T-cell (primary cell): Measurements from ENCODE around the gene ANKRD63. TPM values are rescaled to one million over a fixed set of nuclear protein-coding genes. Genes with fewer than 3 reads are reported as not detected.

Experiments
- ATAC-seq, 4 experiments: fragments of 200-7000 bp in 3 of 4; fragments of 150-1000 bp in 1 of 4; cut with Tn5 transposase; replicated peaks in 1 of 4; 1 replicate in 3 of 4; 2 replicates in 1 of 4; pipeline ENCODE4 v1.10.0; 2021; ENCODE audit warnings: moderate library complexity in 3 of 4, mild to moderate bottlenecking in 2 of 4, moderate number of reproducible peaks in 1 of 4
- CTCF ChIA-PET, 2 donors: fragments of 300-600 bp; sonication (Branson Sonifier 250); formaldehyde crosslinking; loops; one replicate each; lab custom pipeline; 2022; ENCODE audit warnings: antibody characterized with exemption in 2 of 2; lab: Charles Lee
- POLR2A ChIA-PET, 2 donors: fragments of 300-600 bp; sonication (Branson Sonifier 250); formaldehyde crosslinking; loops; one replicate each; lab custom pipeline; 2022; ENCODE audit warnings: antibody characterized with exemption in 2 of 2; lab: Charles Lee
- DNase-seq, 35 experiments: peaks; one replicate each; pipeline versions ENCODE4 v3.0.0 to v3.0.0-alpha.2; 2013 to 2023
- H3K27ac ChIP-seq: one replicate; pipeline ENCODE4 v1.5.1; 2013; ENCODE audit warnings: low read length
- H3K27me3 ChIP-seq, 2 experiments: replicated peaks in 1 of 2; 1 replicate in 1 of 2; 2 replicates in 1 of 2; pipeline versions ENCODE4 v1.6.1 to v1.7.0; 2013; ENCODE audit warnings: low read length in 1 of 2, mixed read lengths in 1 of 2; ENCODE audit not compliant: control insufficient read depth in 2 of 2, insufficient read depth in 2 of 2; ENCODE audit errors: extremely low read depth in 1 of 2
- H3K36me3 ChIP-seq, 2 donors: 1 replicate in 1 of 2; 2 replicates in 1 of 2; pipeline versions ENCODE4 v1.6.1 to v1.7.0; 2013; ENCODE audit warnings: low read length in 1 of 2; ENCODE audit not compliant: control insufficient read depth in 2 of 2, insufficient read depth in 1 of 2; ENCODE audit errors: extremely low read depth in 1 of 2
- H3K4me1 ChIP-seq, 2 experiments: 1 replicate in 1 of 2; 2 replicates in 1 of 2; pipeline versions ENCODE4 v1.6.1 to v1.7.0; 2013; ENCODE audit warnings: low read length in 2 of 2, mixed read lengths in 1 of 2; ENCODE audit not compliant: insufficient read depth in 2 of 2, control insufficient read depth in 1 of 2; ENCODE audit errors: extremely low read depth in 1 of 2
- H3K4me3 ChIP-seq, 2 donors: 1 replicate in 1 of 2; 2 replicates in 1 of 2; pipeline versions ENCODE4 v1.5.1 to v1.7.0; 2013; ENCODE audit warnings: mild to moderate bottlenecking in 2 of 2, low read length in 1 of 2, moderate library complexity in 1 of 2; ENCODE audit not compliant: control insufficient read depth in 1 of 2; ENCODE audit errors: extremely low read depth in 1 of 2
- H3K9me3 ChIP-seq: 2 replicates; pipeline ENCODE4 v1.7.0; 2013
- H3K27ac Mint-ChIP-seq, 2 donors: one replicate each; pipeline ENCODE4 v1.8.0; 2020 to 2021; ENCODE audit warnings: mild to moderate bottlenecking in 2 of 2, mixed read lengths in 2 of 2
- H3K27me3 Mint-ChIP-seq, 2 donors: one replicate each; pipeline ENCODE4 v1.8.0; 2021 to 2022; ENCODE audit warnings: mixed read lengths in 2 of 2
- H3K36me3 Mint-ChIP-seq: one replicate; pipeline ENCODE4 v1.8.0; 2021; ENCODE audit warnings: mixed read lengths
- H3K4me1 Mint-ChIP-seq, 3 donors: one replicate each; pipeline ENCODE4 v1.8.0; 2020 to 2022; ENCODE audit warnings: mixed read lengths in 3 of 3, mild to moderate bottlenecking in 1 of 3
- H3K4me3 Mint-ChIP-seq, 3 donors: one replicate each; pipeline ENCODE4 v1.8.0; 2020 to 2022; ENCODE audit warnings: mild to moderate bottlenecking in 3 of 3, mixed read lengths in 3 of 3, moderate library complexity in 3 of 3
- H3K9me3 Mint-ChIP-seq, 3 donors: one replicate each; pipeline ENCODE4 v1.8.0; 2020 to 2022; ENCODE audit warnings: mixed read lengths in 3 of 3
- WGBS: methylation state at CpG from one replicate; pipeline ENCODE4 v1.1.5; 2013; ENCODE audit warnings: missing lambda C conversion rate; ENCODE audit not compliant: insufficient coverage; 5-methylcytosine and 5-hydroxymethylcytosine counted together
- total RNA-seq, 35 experiments: library from RNA in 6 of 35; stranded (reverse) in 6 of 35; fragments of 120-200 nt in 1 of 35; gene quantifications; one replicate each; pipeline versions ENCODE4 v1.2.1 to v1.2.4 and lab custom pipeline; 2013 to 2026

Gene ANKRD63
- total RNA-seq, 5 donors from 2014 or later (not counting 1 experiment from before 2014, with no cell fraction given) = 0.23 to 0.38 TPM; not detected in 3

GRCh38 chr15:40300771-40301170, 17.9 kb upstream of the ANKRD63 start:
- ChIA-PET POLR2A (no interaction called here), CTCF (no interaction called here)
- peaks cover 59% of the 10 kb centered on the region for H3K36me3 Mint-ChIP-seq
- H3K4me1 Mint-ChIP-seq = peaks cover 15 to 24% (median 24%) of the 10 kb centered on the region in 3 donors
- DNase-seq = no peak
- Histone ChIP-seq H3K9me3 (peaks cover 2% of the 10 kb centered on the region), H3K4me3 (no peak overlapping the region), H3K27me3 (no peaks in the 10 kb centered on the region), H3K4me1 (peaks cover 0 to 17% of the 10 kb centered on the region in 2 experiments), H3K27ac (no peak overlapping the region), H3K36me3 (peaks cover 23 to 75% of the 10 kb centered on the region in 2 donors)
- WGBS = no CpG with 5 or more reads among the region's 2 CpGs
- H3K4me3 Mint-ChIP-seq = no peak overlapping the region
- peaks cover 0 to 3% (median 0%) of the 10 kb centered on the region in 3 donors for H3K9me3 Mint-ChIP-seq
- no peak overlapping the region for H3K27ac Mint-ChIP-seq
- no peak for ATAC-seq
- no peaks in the 10 kb centered on the region for H3K27me3 Mint-ChIP-seq

GRCh38 chr15:40300367-40300766, 17.5 kb upstream of the ANKRD63 start:
- peaks cover 0 to 13% of the 10 kb centered on the region in 2 experiments for H3K4me1 ChIP-seq
- no CpG with 5 or more reads among the region's 2 CpGs for WGBS
- Mint-ChIP-seq H3K36me3 (peaks cover 62% of the 10 kb centered on the region), H3K27me3 (no peaks in the 10 kb centered on the region), H3K27ac (no peak overlapping the region), H3K9me3 (peaks cover 0 to 3% (median 0%) of the 10 kb centered on the region in 3 donors), H3K4me3 (no peak overlapping the region), H3K4me1 (peaks cover 15 to 20% (median 19%) of the 10 kb centered on the region in 3 donors)
- CTCF ChIA-PET = no interaction called here
- H3K9me3 ChIP-seq = peaks cover 2% of the 10 kb centered on the region
- DNase-seq = no peak
- POLR2A ChIA-PET = no interaction called here
- ATAC-seq = no peak
- no peak overlapping the region for H3K4me3 ChIP-seq
- no peak overlapping the region for H3K27ac ChIP-seq
- H3K27me3 ChIP-seq = no peaks in the 10 kb centered on the region
- peaks cover 23 to 77% of the 10 kb centered on the region in 2 donors for H3K36me3 ChIP-seq

- H3K9me3 Mint-ChIP-seq = peaks cover 0 to 3% (median 0%) of the 10 kb centered on the region in 3 donors
- DNase-seq = no peak
- H3K4me3 Mint-ChIP-seq = no peak overlapping the region
- ChIA-PET CTCF (no interaction called here), POLR2A (no interaction called here)
- 98% methylated on average over 7 of the region's 17 CpGs for WGBS
- H3K4me1 Mint-ChIP-seq = peaks cover under 1 to 3% (median under 1%) of the 10 kb centered on the region in 3 donors
- H3K4me1 ChIP-seq = no peaks in the 10 kb centered on the region
- H3K27ac Mint-ChIP-seq = no peak overlapping the region
- no peaks in the 10 kb centered on the region for H3K27me3 ChIP-seq
- no peaks in the 10 kb centered on the region for H3K27me3 Mint-ChIP-seq
- peaks cover 2% of the 10 kb centered on the region for H3K9me3 ChIP-seq
- H3K36me3 ChIP-seq = peaks cover 33 to 86% of the 10 kb centered on the region in 2 donors
- no peak for ATAC-seq
- no peak overlapping the region for H3K27ac ChIP-seq
- no peak overlapping the region for H3K4me3 ChIP-seq
- peaks cover 59% of the 10 kb centered on the region for H3K36me3 Mint-ChIP-seq
Observed at GRCh38 chr15:40298216-40298935, 15.5 kb upstream of the ANKRD63 start.

GRCh38 chr15:40297356-40297755, 14.5 kb upstream of the ANKRD63 start:
- Mint-ChIP-seq H3K4me1 (peaks cover 0 to 3% (median 0%) of the 10 kb centered on the region in 3 donors), H3K27ac (no peak overlapping the region), H3K36me3 (peaks cover 55% of the 10 kb centered on the region), H3K9me3 (peaks cover 0 to 3% (median 0%) of the 10 kb centered on the region in 3 donors), H3K4me3 (no peak overlapping the region), H3K27me3 (no peaks in the 10 kb centered on the region)
- Histone ChIP-seq H3K9me3 (peaks cover 2% of the 10 kb centered on the region), H3K27ac (no peak overlapping the region), H3K4me3 (no peak overlapping the region), H3K4me1 (no peaks in the 10 kb centered on the region), H3K36me3 (peaks cover 33 to 84% of the 10 kb centered on the region in 2 donors), H3K27me3 (no peaks in the 10 kb centered on the region)
- DNase-seq = no peak
- 96% methylated on average over 9 of the region's 10 CpGs for WGBS
- ChIA-PET POLR2A (no interaction called here), CTCF (no interaction called here)
- no peak for ATAC-seq

- Histone ChIP-seq H3K9me3 (peaks cover 2% of the 10 kb centered on the region), H3K4me1 (no peaks in the 10 kb centered on the region), H3K27me3 (no peaks in the 10 kb centered on the region), H3K36me3 (peaks cover 30 to 84% of the 10 kb centered on the region in 2 donors), H3K4me3 (no peak overlapping the region), H3K27ac (no peak overlapping the region)
- no peak for DNase-seq
- H3K36me3 Mint-ChIP-seq = peaks cover 51% of the 10 kb centered on the region
- ChIA-PET POLR2A (no interaction called here), CTCF (interaction anchor here in 1 of 2 donors (0.5 kb wide), 1 partner anchor 201 kb away, joined by 5 read pairs; no protein-coding TSS in a partner anchor)
- no peak overlapping the region for H3K4me3 Mint-ChIP-seq
- no peak overlapping the region for H3K27ac Mint-ChIP-seq
- ATAC-seq = no peak
- H3K27me3 Mint-ChIP-seq = no peaks in the 10 kb centered on the region
- H3K4me1 Mint-ChIP-seq = peaks cover 0 to 3% (median 0%) of the 10 kb centered on the region in 3 donors
- 94% methylated on average over 4 of the region's 5 CpGs for whole genome bisulfite sequencing
- peaks cover 0 to 3% (median 0%) of the 10 kb centered on the region in 3 donors for H3K9me3 Mint-ChIP-seq
Observed at GRCh38 chr15:40296561-40297230, 13.8 kb upstream of the ANKRD63 start.

GRCh38 chr15:40295877-40296560, 13.2 kb upstream of the ANKRD63 start:
- no peaks in the 10 kb centered on the region for H3K27me3 Mint-ChIP-seq
- Histone ChIP-seq H3K36me3 (peaks cover 26 to 80% of the 10 kb centered on the region in 2 donors), H3K27ac (no peak overlapping the region), H3K4me1 (no peaks in the 10 kb centered on the region), H3K9me3 (peaks cover 2% of the 10 kb centered on the region), H3K4me3 (no peak overlapping the region), H3K27me3 (no peaks in the 10 kb centered on the region)
- ChIA-PET POLR2A (no interaction called here), CTCF (interaction anchor here in 1 of 2 donors (0.5 kb wide), 1 partner anchor 200 kb away, joined by 5 read pairs; no protein-coding TSS in a partner anchor)
- DNase-seq = no peak
- peaks cover 0 to 3% (median 0%) of the 10 kb centered on the region in 3 donors for H3K4me1 Mint-ChIP-seq
- H3K4me3 Mint-ChIP-seq = no peak overlapping the region
- ATAC-seq = no peak
- H3K9me3 Mint-ChIP-seq = peaks cover 0 to 3% (median 0%) of the 10 kb centered on the region in 3 donors
- H3K27ac Mint-ChIP-seq = no peak overlapping the region
- WGBS = 71% methylated on average over 5 of the region's 12 CpGs
- H3K36me3 Mint-ChIP-seq = peaks cover 46% of the 10 kb centered on the region
